HL-60/S4 (cell line): Measurements from ENCODE around the gene GP1BA.

Experiments used
- in situ Hi-C: fragments of 300-500 bp; cut with MboI; formaldehyde crosslinking; loops from 2 replicates; pipeline ENCODE4 v1.14.3; 2022; ENCODE audit warnings: low sequenced_read_pairs

Gene GP1BA

DNA sequence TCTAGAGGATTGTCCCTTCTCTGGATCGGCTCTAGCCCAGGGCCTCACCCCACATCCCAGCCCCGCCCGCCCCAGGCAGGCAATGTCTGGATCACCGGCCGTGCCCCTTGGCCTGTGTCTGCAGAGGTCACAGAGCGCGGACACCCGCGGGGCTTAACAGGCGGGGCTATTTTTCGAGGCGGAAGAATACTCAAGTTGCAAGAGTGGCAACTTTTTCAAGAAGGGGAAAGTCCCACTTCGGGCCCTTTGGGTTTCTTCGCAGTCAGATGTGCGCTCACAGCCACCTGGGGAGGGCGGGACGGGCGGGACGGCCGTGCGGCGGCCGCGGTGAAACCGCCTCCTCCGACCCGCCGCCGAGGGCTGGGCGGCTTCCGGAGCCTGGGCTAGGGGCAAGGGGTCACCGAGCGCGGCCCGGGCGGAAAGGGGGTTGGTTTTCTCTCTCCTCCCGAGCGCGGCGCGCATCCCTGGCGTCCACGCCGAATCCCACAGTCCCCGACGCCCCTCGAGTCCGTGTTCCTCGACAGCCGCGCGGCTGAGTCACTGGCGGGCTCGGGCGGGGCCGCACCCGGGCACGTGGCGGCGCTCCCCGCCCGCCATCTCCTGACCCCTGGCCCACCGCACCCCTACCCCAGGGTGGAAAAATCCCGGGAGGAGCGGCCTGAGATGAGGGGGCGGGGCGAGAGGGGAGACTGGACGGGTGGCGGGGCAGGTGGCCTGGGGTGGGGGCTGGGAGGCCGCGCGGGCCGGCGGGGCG is 17.4 kb downstream of the GP1BA start:
- in situ Hi-C loops, result no loop called here

DNA sequence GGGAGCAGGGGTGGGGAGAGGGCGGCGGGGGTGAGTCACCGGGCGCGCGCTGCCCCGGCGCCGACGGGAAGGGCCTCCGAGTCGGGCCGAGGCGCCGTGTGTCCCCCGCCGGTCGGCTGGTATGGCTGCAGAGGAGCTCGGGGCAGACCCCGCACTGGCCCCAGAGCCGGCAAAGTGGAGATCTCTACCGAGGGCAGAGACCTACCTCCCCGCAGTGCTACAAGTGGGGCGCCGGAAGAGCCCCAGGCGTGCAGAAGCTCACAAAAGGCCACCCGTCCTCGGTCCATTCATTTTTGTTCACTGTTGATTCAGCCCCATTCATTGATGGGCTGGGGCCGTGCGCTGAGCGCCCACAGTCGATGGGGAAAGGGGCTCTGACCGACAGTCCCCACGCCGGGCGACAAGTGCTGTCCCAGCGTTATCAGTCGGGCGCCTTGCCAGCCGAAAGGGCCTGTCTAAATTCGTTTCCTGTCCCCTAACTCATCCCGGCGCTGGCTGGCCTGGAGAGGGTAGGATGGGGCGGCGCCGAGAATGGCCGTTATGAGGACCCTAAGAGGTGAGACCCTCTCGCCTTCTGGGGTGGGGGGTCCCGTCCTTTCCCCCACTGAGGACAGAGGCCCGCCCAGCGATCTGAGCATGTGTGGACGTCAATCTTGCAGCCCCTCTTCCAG is 18.1 kb downstream of the GP1BA start:
- in situ Hi-C loops, result no loop called here

DNA sequence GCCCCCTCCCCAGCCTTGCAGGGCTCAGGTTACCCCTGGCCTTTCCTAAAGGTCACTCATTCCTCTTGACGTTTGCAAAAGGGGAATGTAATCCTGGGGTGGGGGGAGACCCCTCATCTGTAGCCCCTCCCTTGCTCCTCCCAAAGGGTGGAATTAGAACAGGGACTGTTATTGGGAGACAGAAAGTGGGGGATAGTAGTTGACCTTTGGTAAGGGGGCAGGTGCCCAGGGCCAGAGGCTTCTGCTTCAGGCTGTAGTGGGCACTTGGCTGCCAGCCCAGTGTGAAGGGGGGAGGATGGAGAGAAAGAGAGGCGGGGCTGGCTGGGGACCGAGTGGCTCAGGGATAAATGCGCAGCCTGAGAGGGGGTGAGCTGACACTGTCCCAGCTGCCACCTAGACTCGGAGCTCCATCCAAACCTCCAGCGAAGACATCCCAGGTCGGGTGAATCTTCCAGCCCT is 18.7 kb downstream of the GP1BA start, which contains the start of gene ENO3:
ENO3 (plus strand) TSS at position 374 of the 459 bp plus-strand sequence. CDS start 711 bp downstream, outside the sequence.
- in situ Hi-C loops, result no loop called here

DNA sequence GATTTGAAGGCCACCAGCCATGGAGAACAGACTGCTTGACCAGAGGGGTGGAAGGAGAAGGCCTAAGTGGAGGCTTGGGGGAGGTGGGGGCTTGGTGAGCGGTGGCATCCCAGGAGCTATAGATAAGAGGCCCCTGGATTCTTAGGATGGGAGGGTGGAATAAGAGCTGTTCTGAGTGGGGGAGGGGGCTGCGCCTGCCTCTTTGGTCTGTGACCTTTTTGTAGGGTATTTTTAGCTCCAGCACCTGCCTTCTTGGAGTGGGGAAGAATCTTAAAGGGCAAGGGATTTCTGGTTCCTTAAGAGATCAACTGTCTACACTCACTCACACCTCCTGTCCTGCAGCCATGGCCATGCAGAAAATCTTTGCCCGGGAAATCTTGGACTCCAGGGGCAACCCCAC is 19.4 kb downstream of the GP1BA start:
- in situ Hi-C loops, result no loop called here

DNA sequence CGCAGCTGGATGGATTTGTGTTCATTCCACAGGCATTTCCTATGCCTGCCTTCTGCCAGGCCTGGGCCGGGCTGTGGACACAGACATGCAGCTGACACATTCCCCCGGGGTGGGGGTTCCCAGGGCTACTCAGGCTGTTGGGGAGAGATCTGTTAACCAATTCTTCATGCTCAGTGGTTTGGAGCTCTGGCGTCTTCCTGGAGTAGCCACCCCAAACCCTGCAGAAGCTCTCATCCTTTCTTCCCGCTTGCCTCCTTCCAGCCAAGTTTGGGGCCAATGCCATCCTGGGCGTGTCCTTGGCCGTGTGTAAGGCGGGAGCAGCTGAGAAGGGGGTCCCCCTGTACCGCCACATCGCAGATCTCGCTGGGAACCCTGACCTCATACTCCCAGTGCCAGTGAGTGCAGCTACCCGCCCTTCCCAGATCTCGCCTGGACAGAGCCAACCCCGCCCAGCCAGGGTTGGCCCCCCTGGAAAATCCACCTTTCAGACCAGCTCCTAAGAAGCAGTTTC is 21.4 kb downstream of the GP1BA start:
- in situ Hi-C loops, result no loop called here

DNA sequence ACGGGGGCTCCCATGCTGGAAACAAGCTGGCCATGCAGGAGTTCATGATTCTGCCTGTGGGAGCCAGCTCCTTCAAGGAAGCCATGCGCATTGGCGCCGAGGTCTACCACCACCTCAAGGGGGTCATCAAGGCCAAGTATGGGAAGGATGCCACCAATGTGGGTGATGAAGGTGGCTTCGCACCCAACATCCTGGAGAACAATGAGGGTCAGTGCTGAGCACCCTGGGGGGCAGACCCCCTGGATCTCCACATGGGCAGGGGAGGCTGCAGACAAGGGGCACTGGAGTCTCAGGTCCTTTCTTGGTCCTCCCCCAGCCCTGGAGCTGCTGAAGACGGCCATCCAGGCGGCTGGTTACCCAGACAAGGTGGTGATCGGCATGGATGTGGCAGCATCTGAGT is 23.0 kb downstream of the GP1BA start:
- in situ Hi-C loops, result no loop called here

DNA sequence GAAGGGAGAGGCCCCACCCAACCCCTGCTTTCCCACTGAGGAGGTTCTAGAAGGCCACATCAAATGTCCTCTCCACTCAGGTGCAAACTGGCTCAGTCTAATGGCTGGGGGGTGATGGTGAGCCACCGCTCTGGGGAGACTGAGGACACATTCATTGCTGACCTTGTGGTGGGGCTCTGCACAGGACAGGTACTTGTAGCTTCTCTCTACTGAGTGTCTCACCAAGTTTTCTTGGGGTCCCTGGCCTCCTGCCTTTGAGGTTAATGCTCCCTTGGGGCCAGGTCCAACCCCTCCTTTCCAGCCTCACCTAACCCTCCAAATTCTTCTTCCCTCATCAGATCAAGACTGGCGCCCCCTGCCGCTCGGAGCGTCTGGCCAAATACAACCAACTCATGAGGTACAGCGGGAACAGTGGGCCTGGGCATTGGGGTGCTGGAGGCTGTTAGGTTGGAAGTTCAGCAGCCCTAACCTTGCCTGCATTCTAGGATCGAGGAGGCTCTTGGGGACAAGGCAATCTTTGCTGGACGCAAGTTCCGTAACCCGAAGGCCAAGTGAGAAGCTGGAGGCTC is 24.5 kb downstream of the GP1BA start:
- in situ Hi-C loops, result no loop called here

DNA sequence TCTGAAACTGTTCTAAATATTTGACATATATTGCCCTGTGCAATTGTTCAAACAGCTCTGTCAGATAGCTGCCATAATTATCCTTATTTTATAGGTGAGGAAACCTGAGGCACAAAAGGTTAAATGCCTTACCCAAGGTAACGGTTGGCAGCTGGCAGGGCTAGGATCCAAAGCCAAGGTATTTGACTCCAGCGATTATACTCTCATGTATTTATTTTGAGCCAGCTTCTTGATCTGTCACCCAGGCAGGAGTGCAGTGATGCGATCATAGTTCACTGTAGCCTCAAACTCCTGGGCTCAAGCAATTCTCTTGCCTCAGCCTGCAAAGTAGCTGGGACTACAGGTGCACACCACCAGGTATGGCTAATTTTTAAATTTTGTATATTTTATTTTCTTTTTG is 26.0 kb downstream of the GP1BA start:
- in situ Hi-C loops, result no loop called here

DNA sequence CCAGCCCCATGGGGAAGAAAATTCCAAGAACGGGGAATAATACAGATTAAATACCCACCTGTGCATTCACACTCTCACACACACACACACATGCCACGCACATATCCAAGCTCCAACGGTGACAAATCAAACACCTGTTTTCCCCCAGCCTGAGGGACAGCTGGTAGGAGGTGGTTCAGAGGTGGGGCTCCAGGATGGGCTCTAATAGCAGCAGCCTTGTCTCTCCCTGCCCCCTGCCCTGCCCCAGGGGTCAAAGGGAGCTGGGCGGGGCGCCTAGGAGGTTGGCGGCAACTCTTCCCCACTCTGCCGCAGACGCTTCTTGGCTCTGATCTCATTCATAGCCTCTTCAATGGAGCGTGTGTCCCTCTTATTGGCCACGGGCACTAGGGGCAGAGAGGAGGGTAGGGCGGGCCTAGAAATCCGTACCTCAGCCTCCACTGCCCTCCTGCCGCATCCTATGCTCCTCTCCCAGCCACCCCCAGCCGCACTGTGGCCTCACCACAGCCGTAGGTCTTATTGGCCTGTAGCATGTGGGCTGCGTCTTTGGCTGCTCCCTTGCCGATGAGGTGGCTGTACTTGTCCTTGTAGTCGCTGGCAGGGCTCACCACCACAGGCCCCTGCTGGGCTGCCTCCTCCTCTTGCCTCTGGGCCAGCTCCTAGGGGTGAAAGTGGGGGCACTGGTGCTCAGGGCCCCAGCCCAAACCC is 27.3 kb downstream of the GP1BA start:
- in situ Hi-C loops, result no loop called here

DNA sequence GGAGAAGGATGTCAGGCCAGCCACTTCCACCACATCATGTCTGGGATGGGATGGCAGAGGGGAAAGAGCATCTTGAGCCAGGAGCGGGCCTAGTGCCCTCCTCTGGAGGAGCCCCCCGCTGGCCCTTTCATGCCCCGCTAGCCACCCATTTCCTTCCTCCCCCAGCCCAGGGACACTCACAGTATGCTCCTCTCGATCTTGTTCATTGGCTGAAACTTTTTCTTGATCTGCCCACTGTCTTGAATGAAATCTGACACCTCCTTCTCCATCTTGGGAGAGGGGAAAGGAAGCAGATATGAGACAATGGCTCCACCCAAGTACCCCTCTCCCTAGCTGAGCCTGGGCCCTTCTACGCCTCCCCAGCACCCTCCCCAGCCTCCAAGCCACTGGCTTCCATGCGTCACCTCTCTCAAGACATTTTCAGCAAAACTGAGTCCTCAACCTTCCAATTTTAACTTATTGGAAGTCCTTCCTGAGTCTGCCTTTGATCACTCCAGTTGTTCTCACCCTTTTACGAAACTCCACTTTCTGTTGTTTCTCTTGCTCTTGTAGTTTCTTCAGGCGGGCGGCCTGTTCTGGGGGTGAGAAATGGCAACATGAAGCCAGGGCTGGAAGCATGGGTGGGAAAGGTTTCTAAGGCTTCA is 28.3 kb downstream of the GP1BA start:
- in situ Hi-C loops, result no loop called here

DNA sequence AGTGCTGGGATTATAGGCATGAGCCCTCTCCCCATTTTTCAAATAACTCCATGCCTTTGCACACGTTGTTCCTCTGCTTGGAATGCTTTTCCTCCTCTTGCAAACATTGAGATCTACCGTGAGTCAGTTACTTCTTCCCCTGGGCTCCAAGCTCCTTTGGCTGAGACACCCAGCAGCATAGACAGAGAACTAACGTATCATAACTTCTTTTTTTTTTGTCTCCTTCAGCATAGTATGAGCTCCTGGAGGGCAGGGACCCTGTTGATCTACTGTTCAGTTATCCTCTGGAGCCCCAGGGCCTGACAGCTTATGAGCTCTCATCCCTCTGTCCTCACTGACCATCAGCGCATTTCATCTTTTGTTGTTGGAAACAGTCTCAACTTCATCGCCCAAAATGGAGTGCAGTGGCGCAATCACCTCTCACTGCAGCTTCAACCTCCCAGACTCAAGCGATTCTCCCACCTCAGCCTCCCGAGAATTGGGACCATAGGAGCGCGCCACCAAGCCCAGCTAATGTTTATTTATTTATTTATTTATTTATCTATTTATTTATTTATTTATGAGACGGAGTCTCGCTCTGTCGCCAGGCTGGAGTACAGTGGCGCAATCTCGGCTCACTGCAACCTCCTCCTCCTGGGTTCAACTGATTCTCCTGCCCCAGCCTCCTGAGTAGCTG is 33.4 kb downstream of the GP1BA start:
- in situ Hi-C loops, result no loop called here

DNA sequence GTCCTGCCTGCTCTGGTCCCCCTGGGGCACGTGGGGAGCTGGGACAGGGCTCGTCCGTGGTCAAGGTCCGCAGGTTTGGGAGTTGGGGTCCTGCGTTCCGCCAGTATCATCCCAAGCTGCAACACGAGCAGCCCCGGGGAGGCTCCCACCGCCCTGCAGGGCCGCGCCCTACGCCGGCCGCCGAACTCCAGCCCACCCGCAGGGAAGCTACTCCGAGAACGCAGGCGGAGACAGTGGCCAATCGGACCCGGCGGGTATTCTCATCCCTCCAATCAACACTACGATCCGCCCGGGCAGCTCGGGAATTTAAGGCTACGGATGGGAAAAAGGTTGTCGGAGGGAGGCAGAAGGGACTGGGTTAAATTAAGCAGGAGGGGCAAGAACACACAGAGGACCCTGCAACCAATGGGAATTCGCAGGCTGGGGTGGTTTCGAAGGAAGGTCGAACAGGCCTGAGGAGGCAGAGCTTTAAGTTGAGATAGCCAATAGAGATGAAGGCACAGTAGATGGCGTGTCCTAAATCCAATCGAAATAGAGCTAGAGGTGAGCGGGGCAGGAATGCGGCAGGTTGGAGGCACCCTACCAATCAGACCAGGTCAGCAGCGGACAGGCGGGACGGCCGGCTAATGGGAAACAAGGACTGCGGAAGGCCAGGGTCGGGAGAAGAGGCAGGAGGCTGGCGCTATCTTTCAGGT is 34.9 kb downstream of the GP1BA start:
- in situ Hi-C loops, result no loop called here

DNA sequence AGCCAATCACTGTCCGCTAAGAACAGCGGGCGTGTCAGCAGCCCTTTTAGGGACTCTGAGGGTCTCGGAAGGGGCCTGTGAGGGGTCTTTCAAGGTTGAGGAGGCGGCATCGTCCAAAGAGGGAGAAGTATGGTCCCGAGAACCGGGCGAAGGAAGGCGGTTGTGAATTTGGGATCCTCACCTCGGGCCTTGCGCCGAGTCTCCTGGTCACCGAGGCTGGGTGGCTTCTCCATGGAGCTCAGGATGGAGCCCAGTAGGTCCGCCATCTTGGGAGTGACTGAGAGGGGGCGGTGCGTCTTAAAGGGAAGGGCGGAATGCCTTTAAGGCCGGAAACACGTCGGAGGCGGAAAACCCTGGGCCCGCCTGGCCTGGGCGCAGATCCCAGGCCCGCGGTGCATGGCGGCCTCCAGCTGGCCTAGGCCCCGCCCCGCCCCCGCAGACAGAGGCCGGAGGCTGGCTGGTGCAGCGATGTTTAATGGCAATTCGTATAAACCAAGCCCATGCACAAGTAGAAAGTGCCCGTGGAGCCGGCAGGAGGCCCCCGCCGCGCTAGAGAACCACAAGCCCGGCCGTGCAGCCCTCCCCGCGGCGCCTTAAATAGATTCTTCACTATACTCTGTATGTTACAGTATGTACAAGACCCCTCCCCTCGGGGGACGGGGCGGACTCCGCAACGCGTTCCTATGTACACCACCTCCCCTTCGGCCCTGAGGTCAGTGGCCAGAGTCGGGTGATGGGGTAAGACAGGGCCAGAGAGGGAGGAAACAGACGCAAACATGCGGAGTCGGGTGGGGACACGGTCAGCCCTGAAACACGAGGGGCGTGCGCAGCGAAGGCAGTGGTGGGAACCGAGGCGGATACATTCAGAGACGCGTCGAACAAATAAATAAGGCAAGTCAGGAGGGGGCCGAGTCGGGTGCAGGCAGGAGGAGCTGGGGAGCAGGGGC is 35.7 kb downstream of the GP1BA start, which contains the start of gene SPAG7:
SPAG7 (minus strand) TSS at position 279 of the 947 bp plus-strand sequence; CDS start at position 266, 13 bp downstream.
- in situ Hi-C loops, result no loop called here

DNA sequence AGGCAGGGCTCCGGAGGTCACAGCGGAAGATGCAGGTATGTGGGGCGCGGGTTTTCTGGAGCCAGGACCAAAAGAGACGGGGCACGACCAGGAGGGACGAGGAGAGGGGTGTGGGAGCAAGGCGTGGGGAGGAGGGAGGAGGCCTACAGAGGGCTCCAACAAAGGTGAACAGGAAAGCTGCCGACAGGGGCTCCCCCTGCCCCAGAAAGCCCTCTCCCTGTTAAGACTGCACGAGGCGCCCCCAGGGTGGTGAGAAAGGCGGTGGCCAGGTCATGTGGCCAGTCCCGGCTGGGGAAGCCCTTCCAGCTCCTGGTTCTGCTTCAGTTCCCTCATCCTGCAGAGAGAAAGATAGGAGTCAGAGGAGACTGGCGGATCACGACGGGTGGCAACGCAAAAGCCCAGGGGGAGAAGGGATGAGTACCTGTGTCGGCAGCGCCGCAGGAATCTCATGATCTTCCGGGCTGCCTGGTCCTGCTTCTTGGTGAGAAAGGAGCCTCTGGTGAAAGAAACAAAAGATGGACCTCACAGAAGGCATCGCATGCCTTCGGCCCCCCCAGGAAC is 36.5 kb downstream of the GP1BA start:
- in situ Hi-C loops, result no loop called here

DNA sequence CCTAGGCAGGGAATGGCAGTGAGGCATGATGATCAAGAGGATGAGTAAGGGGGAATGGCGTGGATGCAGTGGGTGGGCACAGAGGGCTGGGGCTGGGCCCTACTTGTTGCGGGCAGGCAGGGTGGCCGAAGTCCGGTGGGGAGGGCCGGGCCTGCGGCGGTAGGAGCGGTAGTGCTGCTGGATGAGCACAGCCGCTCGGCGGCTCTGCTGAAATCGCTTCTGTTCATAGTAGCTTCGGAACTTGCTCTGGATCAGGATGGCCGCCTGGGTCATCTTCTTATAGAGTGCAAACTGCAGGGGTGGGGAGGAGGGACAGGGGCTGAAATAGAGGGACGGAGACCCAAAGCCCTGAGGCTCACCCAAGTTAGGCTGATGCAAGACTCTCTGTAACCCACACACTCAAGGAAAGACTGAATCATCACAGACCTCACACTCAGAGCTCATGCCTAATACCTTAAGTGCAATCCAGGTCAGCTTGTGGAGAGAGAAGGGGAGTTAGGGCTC is 37.0 kb downstream of the GP1BA start:
- in situ Hi-C loops, result no loop called here

DNA sequence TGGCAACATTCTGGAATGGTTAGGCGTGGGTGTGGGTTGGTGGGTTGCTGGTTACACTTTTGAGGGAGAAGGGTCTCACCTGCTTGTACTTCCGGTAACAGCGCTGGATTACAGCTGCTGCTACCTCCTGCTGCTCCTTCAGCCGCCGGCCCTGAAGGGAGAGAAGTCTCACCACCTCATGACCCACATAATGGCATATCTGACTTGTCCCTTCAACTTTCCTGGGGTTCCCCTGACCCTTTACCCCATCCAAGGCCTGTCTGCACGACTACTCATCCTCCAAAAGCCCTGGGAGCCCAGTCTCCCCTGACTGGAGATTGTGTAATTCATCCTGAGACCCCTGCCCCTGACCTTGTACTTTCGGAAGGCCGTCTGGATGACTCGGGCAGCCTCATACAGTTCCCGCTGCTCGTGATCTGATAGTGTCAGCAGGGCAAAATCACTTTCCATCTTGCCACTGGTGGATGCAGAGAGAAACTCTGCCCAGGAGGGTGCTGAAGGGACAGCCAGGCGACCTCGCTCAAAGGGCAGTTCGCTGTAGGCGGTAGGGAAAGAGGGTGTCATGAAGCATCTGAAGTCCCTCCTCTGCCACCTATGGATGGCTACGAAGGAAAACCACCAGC is 37.6 kb downstream of the GP1BA start:
- in situ Hi-C loops, result no loop called here

DNA sequence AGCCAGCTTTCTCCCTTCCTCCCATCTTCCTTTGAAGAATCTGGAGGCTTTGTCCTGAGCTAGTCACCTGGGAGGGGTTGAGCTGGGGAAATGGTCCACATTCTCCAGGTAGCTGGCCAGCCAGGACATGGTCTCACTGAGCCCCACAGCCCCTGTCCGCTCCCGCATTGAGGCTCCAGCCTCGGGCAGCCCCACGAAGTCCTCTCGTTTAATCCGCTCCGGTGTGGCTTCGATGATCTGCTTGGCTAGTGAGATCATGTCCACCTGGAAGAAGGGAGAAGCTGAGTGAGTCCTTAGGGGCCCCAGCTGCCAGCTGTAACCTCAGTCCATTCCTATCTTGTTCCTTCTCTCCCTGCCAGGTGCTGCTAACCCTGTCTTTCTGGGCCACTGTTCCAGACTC is 38.2 kb downstream of the GP1BA start:
- in situ Hi-C loops, result no loop called here
